Measurements from ENCODE around the gene STK11. TPM values are rescaled to one million over a fixed set of nuclear protein-coding genes. Genes with fewer than 3 reads are reported as not detected.

The STK11 gene
- total RNA-seq, 4 donors from 2014 or later = 98.4 to 135 (median 117) TPM

GRCh38 chr19:1227304-1228054, 21.9 kb downstream of the STK11 start:
- DNase-seq = no peak
- no peaks in the 10 kb centered on the region for H3K9me3 ChIP-seq
- H3K27me3 ChIP-seq = no peaks in the 10 kb centered on the region
- peaks cover 0 to 55% (median 0%) of the 10 kb centered on the region in 3 donors for H3K36me3 ChIP-seq
- peaks cover 0 to 5% (median 0%) of the 10 kb centered on the region in 4 donors for H3K4me1 ChIP-seq
- H3K27ac ChIP-seq = no peak overlapping the region
- no peak overlapping the region for H3K4me3 ChIP-seq
- TF ChIP-seq CTCF (IDR thresholded peaks at IDR 0.05) (no peak), POLR2A (IDR thresholded peaks at IDR 0.05) (no peak)

GRCh38 chr19:1228161-1228957, 22.8 kb downstream of the STK11 start:
- no peak overlapping the region for H3K4me3 ChIP-seq
- DNase-seq = no peak
- H3K9me3 ChIP-seq = no peaks in the 10 kb centered on the region
- peaks cover 0 to 14% (median 0%) of the 10 kb centered on the region in 4 donors for H3K4me1 ChIP-seq
- no peak overlapping the region for H3K27ac ChIP-seq
- H3K36me3 ChIP-seq = peaks cover 0 to 46% (median 0%) of the 10 kb centered on the region in 3 donors
- no peak for TF ChIP-seq CTCF (IDR thresholded peaks at IDR 0.05)
- TF ChIP-seq POLR2A (IDR thresholded peaks at IDR 0.05) = no peak
- no peaks in the 10 kb centered on the region for H3K27me3 ChIP-seq

- no peak overlapping the region for H3K27ac ChIP-seq
- TF ChIP-seq CTCF (IDR thresholded peaks at IDR 0.05) = no peak
- TF ChIP-seq POLR2A (IDR thresholded peaks at IDR 0.05) = no peak
- peaks cover 0 to 37% (median 0%) of the 10 kb centered on the region in 3 donors for H3K36me3 ChIP-seq
- no peak for DNase-seq
- peaks cover 0 to 4% of the 10 kb centered on the region in 2 donors for H3K27me3 ChIP-seq
- no peaks in the 10 kb centered on the region for H3K9me3 ChIP-seq
- H3K4me1 ChIP-seq = peaks cover 0 to 24% (median 0%) of the 10 kb centered on the region in 4 donors
- H3K4me3 ChIP-seq = no peak overlapping the region
Measured at GRCh38 chr19:1229056-1229923, 23.7 kb downstream of the STK11 start.

GRCh38 chr19:1229924-1230782, 24.6 kb downstream of the STK11 start:
- H3K27ac ChIP-seq = no peak overlapping the region
- no peaks in the 10 kb centered on the region for H3K9me3 ChIP-seq
- H3K4me1 ChIP-seq = peaks cover 0 to 32% (median 0%) of the 10 kb centered on the region in 4 donors
- peaks cover 0 to 31% (median 0%) of the 10 kb centered on the region in 3 donors for H3K36me3 ChIP-seq
- TF ChIP-seq CTCF (IDR thresholded peaks at IDR 0.05) (no peak), POLR2A (IDR thresholded peaks at IDR 0.05) (no peak)
- H3K4me3 ChIP-seq = no peak overlapping the region
- DNase-seq = no peak
- H3K27me3 ChIP-seq = peaks cover 0 to 8% of the 10 kb centered on the region in 2 donors
